Measurements from ENCODE around the gene DSCAML1. TPM values are rescaled to one million over a fixed set of nuclear protein-coding genes. Genes with fewer than 3 reads are reported as not detected.

Gene DSCAML1
- total and polyA plus RNA-seq, 2 experiments from 2014 or later = not detected

DNA sequence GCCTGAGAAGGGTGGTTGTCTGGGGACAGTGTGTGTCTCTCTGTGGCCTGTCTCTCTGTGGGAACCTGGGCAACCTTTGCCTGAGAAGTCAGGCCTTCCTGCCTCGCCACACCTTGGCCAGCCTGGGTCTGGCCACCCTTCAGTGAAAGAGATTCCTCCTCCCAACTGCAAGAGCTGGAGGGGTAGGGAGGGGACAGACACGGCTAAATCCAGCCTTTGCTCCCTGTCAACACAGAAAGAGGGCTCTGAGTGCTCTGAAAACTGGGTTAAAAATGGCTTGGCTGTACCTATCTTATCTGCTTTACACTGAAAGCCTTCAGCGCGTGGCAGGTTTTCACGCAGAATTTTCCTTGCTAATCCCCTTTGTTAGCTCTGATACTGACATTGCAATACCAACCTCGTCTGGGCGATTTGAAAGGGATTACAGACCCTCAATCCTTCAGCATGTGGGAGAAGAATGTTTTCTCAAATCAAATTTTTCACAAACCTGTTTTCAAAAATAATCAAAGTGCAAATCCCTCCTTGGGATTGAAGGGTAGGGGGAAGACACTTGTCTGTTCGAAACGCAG lies 163.7 kb downstream of the DSCAML1 start:
- H3K4me1 ChIP-seq (ENCODE audit: insufficient read depth) = no peaks in the 10 kb centered on the region
- H2AFZ ChIP-seq = no peak overlapping the region
- TF ChIP-seq EZH2 (IDR thresholded peaks at IDR 0.05; ENCODE audit: insufficient read depth, poor library complexity, severe bottlenecking) (no peak), EZH2phosphoT487 (IDR thresholded peaks at IDR 0.05; ENCODE audit: insufficient read depth, low read depth) (no peak)
- H3K4me2 ChIP-seq (ENCODE audit: unreplicated experiment) = no peak overlapping the region
- H3K4me3 ChIP-seq = no peak overlapping the region
- no peaks in the 10 kb centered on the region for H3K36me3 ChIP-seq (ENCODE audit: low read depth)
- H3K9ac ChIP-seq = no peak overlapping the region
- H3K9me2 ChIP-seq (ENCODE audit: insufficient read depth) = no peaks in the 10 kb centered on the region
- H3K79me2 ChIP-seq (ENCODE audit: insufficient read depth) = no peaks in the 10 kb centered on the region
- no peak for DNase-seq
- WGBS, 2 experiments (ENCODE audit: low coverage in 1 of 2, low lambda C conversion rate in 2 of 2, missing lambda C conversion rate in 2 of 2) = 52 to 56% methylated on average over 9 of the region's 9 CpGs
- H3K27ac ChIP-seq = no peak overlapping the region
- H3K27me3 ChIP-seq (replicated peaks; ENCODE audit: insufficient read depth) = 0 out of 2 replicates have a peak, but pooled peaks cover 27% of the 10 kb centered on the region
- no peaks in the 10 kb centered on the region for H3F3A ChIP-seq (ENCODE audit: insufficient read depth)
- H4K20me1 ChIP-seq (ENCODE audit: insufficient read depth) = no peaks in the 10 kb centered on the region
- in situ Hi-C loops (cut with MboI) = no loop called here
- H3K9me3 ChIP-seq (ENCODE audit: low read depth) = no peaks in the 10 kb centered on the region

DNA sequence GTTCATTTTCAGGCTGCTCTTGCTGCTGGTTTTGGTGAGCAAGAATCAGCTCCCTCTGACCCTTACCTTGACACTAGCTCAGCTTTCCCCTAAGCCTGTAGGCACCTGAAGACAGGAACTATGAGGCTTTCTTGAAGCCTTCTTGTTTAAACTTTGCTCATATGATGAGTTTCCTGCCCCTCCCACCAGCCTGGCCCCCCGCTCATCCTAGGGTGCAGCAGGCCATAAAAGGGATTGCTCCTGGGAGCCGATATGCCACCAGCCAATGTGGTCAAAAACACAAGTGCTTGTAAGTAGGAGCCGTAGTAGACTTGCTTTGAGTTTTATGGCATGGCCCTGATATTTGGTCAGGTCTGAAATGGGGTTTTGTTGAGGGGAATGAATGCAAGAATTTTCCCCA lies 164.7 kb downstream of the DSCAML1 start:
- H3K9me3 ChIP-seq (ENCODE audit: low read depth) = no peaks in the 10 kb centered on the region
- no peaks in the 10 kb centered on the region for H4K20me1 ChIP-seq (ENCODE audit: insufficient read depth)
- H3F3A ChIP-seq (ENCODE audit: insufficient read depth) = no peaks in the 10 kb centered on the region
- H3K4me2 ChIP-seq (ENCODE audit: unreplicated experiment) = no peak overlapping the region
- no peak overlapping the region for H3K27ac ChIP-seq
- no peaks in the 10 kb centered on the region for H3K9me2 ChIP-seq (ENCODE audit: insufficient read depth)
- no peak for DNase-seq
- no peak overlapping the region for H2AFZ ChIP-seq
- no peaks in the 10 kb centered on the region for H3K36me3 ChIP-seq (ENCODE audit: low read depth)
- H3K9ac ChIP-seq = no peak overlapping the region
- 0 out of 2 replicates have a peak, but pooled peaks cover 27% of the 10 kb centered on the region for H3K27me3 ChIP-seq (replicated peaks; ENCODE audit: insufficient read depth)
- WGBS, 2 experiments (ENCODE audit: low coverage in 1 of 2, low lambda C conversion rate in 2 of 2, missing lambda C conversion rate in 2 of 2) = 34 to 60% methylated on average over 3 of the region's 3 CpGs
- in situ Hi-C loops (cut with MboI) = no loop called here
- H3K4me1 ChIP-seq (ENCODE audit: insufficient read depth) = no peaks in the 10 kb centered on the region
- no peaks in the 10 kb centered on the region for H3K79me2 ChIP-seq (ENCODE audit: insufficient read depth)
- H3K4me3 ChIP-seq = no peak overlapping the region
- TF ChIP-seq EZH2phosphoT487 (IDR thresholded peaks at IDR 0.05; ENCODE audit: insufficient read depth, low read depth) = no peak
- TF ChIP-seq EZH2 (IDR thresholded peaks at IDR 0.05; ENCODE audit: insufficient read depth, poor library complexity, severe bottlenecking) = no peak

DNA sequence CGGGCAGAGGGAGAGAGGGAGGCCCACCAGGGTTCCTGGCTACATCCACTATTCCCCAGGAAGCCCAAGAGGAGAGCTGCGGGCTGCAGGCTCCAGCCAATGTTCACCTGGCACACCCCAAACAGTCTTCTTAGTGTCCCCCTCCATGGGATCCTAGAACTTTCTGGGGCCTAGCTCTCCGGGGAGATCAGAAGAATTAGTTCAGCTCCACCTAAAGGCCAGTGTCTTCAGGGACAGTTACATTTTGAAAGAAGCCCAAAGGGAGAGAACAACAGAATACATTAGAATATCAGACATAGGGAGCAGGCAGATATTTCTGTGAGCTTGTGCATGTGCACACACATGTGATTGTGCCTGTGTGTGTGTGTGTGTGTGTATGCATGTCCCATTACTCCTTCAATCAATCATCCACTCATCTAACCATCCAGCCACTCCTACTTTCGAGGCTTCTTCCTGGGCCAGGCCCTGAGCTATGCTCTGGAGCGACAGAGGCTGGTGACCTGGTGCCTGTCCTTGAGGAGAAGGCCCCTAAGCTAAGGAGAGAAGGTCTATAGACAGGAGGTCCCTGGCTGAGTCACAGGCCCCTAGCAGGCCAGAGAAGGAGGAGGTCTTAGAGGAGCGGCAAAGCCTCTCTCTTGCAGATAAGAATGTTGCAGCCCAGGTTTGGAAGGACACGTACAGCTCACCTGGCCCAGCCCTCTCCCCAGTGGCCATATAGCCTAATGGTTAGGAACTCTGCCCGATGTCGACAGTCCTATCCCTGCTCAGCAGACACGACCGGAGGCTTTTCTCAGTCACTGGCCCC lies 165.5 kb downstream of the DSCAML1 start:
- Histone ChIP-seq H3K4me1 (ENCODE audit: insufficient read depth) (no peaks in the 10 kb centered on the region), H3K9me3 (ENCODE audit: low read depth) (no peaks in the 10 kb centered on the region), H2AFZ (no peak overlapping the region), H3K9ac (no peak overlapping the region), H3K27ac (no peak overlapping the region), H3K79me2 (ENCODE audit: insufficient read depth) (no peaks in the 10 kb centered on the region), H3K4me3 (no peak overlapping the region), H3K4me2 (ENCODE audit: unreplicated experiment) (no peak overlapping the region), H3K36me3 (ENCODE audit: low read depth) (no peaks in the 10 kb centered on the region), H3K9me2 (ENCODE audit: insufficient read depth) (no peaks in the 10 kb centered on the region), H3K27me3 (replicated peaks; ENCODE audit: insufficient read depth) (peaks cover 27% of the 10 kb centered on the region; the same call in 1 of the 2 replicates), H4K20me1 (ENCODE audit: insufficient read depth) (no peaks in the 10 kb centered on the region), H3F3A (ENCODE audit: insufficient read depth) (no peaks in the 10 kb centered on the region)
- no peak for DNase-seq
- TF ChIP-seq EZH2phosphoT487 (IDR thresholded peaks at IDR 0.05; ENCODE audit: insufficient read depth, low read depth) = no peak
- TF ChIP-seq EZH2 (IDR thresholded peaks at IDR 0.05; ENCODE audit: insufficient read depth, poor library complexity, severe bottlenecking) = no peak
- WGBS, 2 experiments (ENCODE audit: low coverage in 1 of 2, low lambda C conversion rate in 2 of 2, missing lambda C conversion rate in 2 of 2) = 56 to 60% methylated on average over 11 of the region's 11 CpGs
- in situ Hi-C loops (cut with MboI) = no loop called here

DNA sequence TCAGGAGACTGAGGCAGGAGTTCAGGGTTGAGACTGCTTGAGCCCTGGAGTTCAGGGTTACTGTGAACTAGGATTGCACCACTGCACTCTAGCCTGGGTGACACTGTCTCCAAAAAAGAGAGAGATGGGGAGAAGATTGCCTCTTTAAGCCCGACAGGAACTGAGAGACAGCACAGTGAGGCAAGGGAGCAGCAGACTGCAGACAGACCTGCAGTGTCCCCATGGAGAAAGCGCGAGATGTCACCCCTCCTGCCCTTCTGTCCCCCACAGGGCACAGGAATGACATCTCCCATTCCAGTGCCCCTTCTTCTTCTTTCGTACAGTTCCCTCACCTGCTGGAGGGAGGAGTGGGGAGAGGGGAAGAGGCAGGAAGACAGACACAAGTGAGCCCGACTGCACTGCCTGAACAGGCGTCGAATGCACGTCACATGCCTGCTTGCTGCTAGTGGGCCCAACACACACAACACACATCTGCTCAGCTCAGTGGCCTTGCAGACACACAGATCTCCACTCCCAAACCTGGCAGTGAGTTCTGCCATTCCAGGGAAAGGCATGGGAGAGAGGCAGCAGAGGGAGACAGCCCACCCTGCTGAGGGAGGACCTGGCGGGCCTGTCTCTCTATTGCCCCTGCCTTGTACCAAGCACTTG lies 167.0 kb downstream of the DSCAML1 start:
- Histone ChIP-seq H4K20me1 (ENCODE audit: insufficient read depth) (no peaks in the 10 kb centered on the region), H3K36me3 (ENCODE audit: low read depth) (no peaks in the 10 kb centered on the region), H3K4me3 (no peak overlapping the region), H3K27ac (no peak overlapping the region), H2AFZ (no peak overlapping the region), H3K4me2 (ENCODE audit: unreplicated experiment) (no peak overlapping the region), H3K9ac (no peak overlapping the region), H3K9me3 (ENCODE audit: low read depth) (no peaks in the 10 kb centered on the region), H3K27me3 (replicated peaks; ENCODE audit: insufficient read depth) (peaks cover 19% of the 10 kb centered on the region; the same call in 1 of the 2 replicates), H3K79me2 (ENCODE audit: insufficient read depth) (no peaks in the 10 kb centered on the region), H3K4me1 (ENCODE audit: insufficient read depth) (no peaks in the 10 kb centered on the region), H3F3A (ENCODE audit: insufficient read depth) (no peaks in the 10 kb centered on the region), H3K9me2 (ENCODE audit: insufficient read depth) (no peaks in the 10 kb centered on the region)
- TF ChIP-seq EZH2phosphoT487 (IDR thresholded peaks at IDR 0.05; ENCODE audit: insufficient read depth, low read depth) (no peak), EZH2 (IDR thresholded peaks at IDR 0.05; ENCODE audit: insufficient read depth, poor library complexity, severe bottlenecking) (no peak)
- in situ Hi-C loops (cut with MboI) = no loop called here
- WGBS, 2 experiments (ENCODE audit: low coverage in 1 of 2, low lambda C conversion rate in 2 of 2, missing lambda C conversion rate in 2 of 2) = 66 to 67% methylated on average over 9 of the region's 9 CpGs
- DNase-seq = no peak
